HEK293 (cell line): ENCODE results near the gene ZFHX3.

Experiments used
- GFI1B ChIP-seq: fragments of 450-650 bp; formaldehyde crosslinking; IDR thresholded peaks from 2 replicates; pipeline ENCODE4 v1.5.1; 2016; ENCODE audit warnings: missing biosample characterization, missing genetic modification characterization
- IKZF3 ChIP-seq: fragments of 450-650 bp; IDR thresholded peaks from 2 replicates; pipeline ENCODE4 v1.5.0; 2018; ENCODE audit warnings: missing biosample characterization, mild to moderate bottlenecking, missing genetic modification characterization, moderate library complexity
- KLF8 ChIP-seq: fragments of 450-650 bp; formaldehyde crosslinking; IDR thresholded peaks from 2 replicates; pipeline ENCODE4 v1.5.1; 2016; ENCODE audit warnings: missing biosample characterization, missing genetic modification characterization
- KLF9 ChIP-seq: fragments of 450-650 bp; formaldehyde crosslinking; IDR thresholded peaks from 2 replicates; pipeline ENCODE4 v1.5.1; 2016; ENCODE audit warnings: missing biosample characterization, missing genetic modification characterization, low read depth
- PRDM1 ChIP-seq: fragments of 450-650 bp; formaldehyde crosslinking; IDR thresholded peaks from 2 replicates; pipeline ENCODE4; 2016; ENCODE audit warnings: missing biosample characterization, missing genetic modification characterization
- WT1 ChIP-seq: fragments of 450-650 bp; formaldehyde crosslinking; IDR thresholded peaks from 2 replicates; pipeline ENCODE4 v1.5.1; 2016; ENCODE audit warnings: missing biosample characterization, missing genetic modification characterization
- ZBTB21 ChIP-seq: fragments of 450-650 bp; formaldehyde crosslinking; IDR thresholded peaks from 2 replicates; pipeline ENCODE4 v1.5.1; 2017; ENCODE audit warnings: missing biosample characterization, missing genetic modification characterization
- ZEB2 ChIP-seq: fragments of 450-650 bp; formaldehyde crosslinking; IDR thresholded peaks from 2 replicates; pipeline ENCODE4 v1.5.1; 2016; ENCODE audit warnings: missing biosample characterization, missing genetic modification characterization
- ZFP41 ChIP-seq: fragments of 450-650 bp; formaldehyde crosslinking; IDR thresholded peaks from 2 replicates; pipeline ENCODE4 v1.5.1; 2016; ENCODE audit warnings: missing biosample characterization, missing genetic modification characterization, borderline replicate concordance
- ZNF202 ChIP-seq: fragments of 450-650 bp; formaldehyde crosslinking; IDR thresholded peaks from 2 replicates; pipeline ENCODE4 v1.5.1; 2016; ENCODE audit warnings: missing biosample characterization, missing genetic modification characterization, borderline replicate concordance
- ZNF24 ChIP-seq: fragments of 450-650 bp; formaldehyde crosslinking; IDR thresholded peaks from 2 replicates; pipeline ENCODE4 v1.5.1; 2016; ENCODE audit warnings: missing biosample characterization, missing genetic modification characterization
- ZNF248 ChIP-seq: fragments of 450-650 bp; formaldehyde crosslinking; IDR thresholded peaks from 2 replicates; pipeline ENCODE4 v1.5.1; 2017; ENCODE audit warnings: missing biosample characterization, missing genetic modification characterization
- ZNF311 ChIP-seq: fragments of 450-650 bp; formaldehyde crosslinking; IDR thresholded peaks from 2 replicates; pipeline ENCODE4 v1.5.1; 2017; ENCODE audit warnings: missing biosample characterization, missing genetic modification characterization, borderline replicate concordance
- ZNF335 ChIP-seq: fragments of 450-650 bp; formaldehyde crosslinking; conservative IDR thresholded peaks from 2 replicates; pipeline ENCODE4 v1.5.1; 2016; ENCODE audit warnings: missing biosample characterization, missing genetic modification characterization
- ZNF366 ChIP-seq: fragments of 450-650 bp; formaldehyde crosslinking; conservative IDR thresholded peaks from 2 replicates; pipeline ENCODE4 v1.5.1; 2016; ENCODE audit warnings: missing biosample characterization, missing genetic modification characterization
- ZNF561 ChIP-seq: fragments of 450-650 bp; IDR thresholded peaks from 2 replicates; pipeline ENCODE4 v1.5.1; 2018; ENCODE audit warnings: missing biosample characterization, missing genetic modification characterization, borderline replicate concordance
- ZNF571 ChIP-seq: fragments of 450-650 bp; formaldehyde crosslinking; IDR thresholded peaks from 2 replicates; pipeline ENCODE4 v1.5.0; 2017; ENCODE audit warnings: missing biosample characterization, missing genetic modification characterization
- ZNF623 ChIP-seq: fragments of 450-650 bp; formaldehyde crosslinking; IDR thresholded peaks from 2 replicates; pipeline ENCODE4 v1.5.1; 2016; ENCODE audit warnings: missing biosample characterization, missing genetic modification characterization
- ZNF664 ChIP-seq: fragments of 450-650 bp; formaldehyde crosslinking; IDR thresholded peaks from 2 replicates; pipeline ENCODE4 v1.5.1; 2016; ENCODE audit warnings: missing biosample characterization, missing genetic modification characterization
- ZNF701 ChIP-seq: fragments of 450-650 bp; formaldehyde crosslinking; IDR thresholded peaks from 2 replicates; pipeline ENCODE4 v1.5.1; 2016; ENCODE audit warnings: missing biosample characterization, missing genetic modification characterization
- TF ChIP-seq, protein P1 (sequence below): fragments of 450-650 bp; formaldehyde crosslinking; IDR thresholded peaks from 2 replicates; pipeline ENCODE4 v1.5.1; 2016; ENCODE audit warnings: missing biosample characterization, missing genetic modification characterization
- TF ChIP-seq, protein P2 (sequence below): fragments of 450-650 bp; formaldehyde crosslinking; optimal IDR thresholded peaks from 2 replicates; pipeline ENCODE3; 2016; ENCODE audit warnings: missing biosample characterization, mild to moderate bottlenecking, missing genetic modification characterization
- TF ChIP-seq, protein P3 (sequence below): fragments of 450-650 bp; formaldehyde crosslinking; IDR thresholded peaks from 2 replicates; pipeline ENCODE4 v1.5.1; 2016; ENCODE audit warnings: missing biosample characterization, missing genetic modification characterization
- TF ChIP-seq, protein P4 (sequence below): fragments of 450-650 bp; formaldehyde crosslinking; IDR thresholded peaks from 2 replicates; pipeline ENCODE4 v1.5.1; 2017; ENCODE audit warnings: missing biosample characterization, missing genetic modification characterization
- TF ChIP-seq, protein P5 (sequence below): fragments of 450-650 bp; formaldehyde crosslinking; IDR thresholded peaks from 2 replicates; pipeline ENCODE4 v1.5.1; 2016; ENCODE audit warnings: missing biosample characterization, missing genetic modification characterization
- TF ChIP-seq, protein P6 (sequence below): fragments of 450-650 bp; IDR thresholded peaks from 2 replicates; pipeline ENCODE4 v1.5.1; 2018; ENCODE audit warnings: missing biosample characterization, missing genetic modification characterization
- TF ChIP-seq, protein P7 (sequence below): fragments of 450-650 bp; formaldehyde crosslinking; IDR thresholded peaks from 2 replicates; pipeline ENCODE4 v1.5.1; 2016; ENCODE audit warnings: missing biosample characterization, missing genetic modification characterization

ZFHX3 gene

DNA sequence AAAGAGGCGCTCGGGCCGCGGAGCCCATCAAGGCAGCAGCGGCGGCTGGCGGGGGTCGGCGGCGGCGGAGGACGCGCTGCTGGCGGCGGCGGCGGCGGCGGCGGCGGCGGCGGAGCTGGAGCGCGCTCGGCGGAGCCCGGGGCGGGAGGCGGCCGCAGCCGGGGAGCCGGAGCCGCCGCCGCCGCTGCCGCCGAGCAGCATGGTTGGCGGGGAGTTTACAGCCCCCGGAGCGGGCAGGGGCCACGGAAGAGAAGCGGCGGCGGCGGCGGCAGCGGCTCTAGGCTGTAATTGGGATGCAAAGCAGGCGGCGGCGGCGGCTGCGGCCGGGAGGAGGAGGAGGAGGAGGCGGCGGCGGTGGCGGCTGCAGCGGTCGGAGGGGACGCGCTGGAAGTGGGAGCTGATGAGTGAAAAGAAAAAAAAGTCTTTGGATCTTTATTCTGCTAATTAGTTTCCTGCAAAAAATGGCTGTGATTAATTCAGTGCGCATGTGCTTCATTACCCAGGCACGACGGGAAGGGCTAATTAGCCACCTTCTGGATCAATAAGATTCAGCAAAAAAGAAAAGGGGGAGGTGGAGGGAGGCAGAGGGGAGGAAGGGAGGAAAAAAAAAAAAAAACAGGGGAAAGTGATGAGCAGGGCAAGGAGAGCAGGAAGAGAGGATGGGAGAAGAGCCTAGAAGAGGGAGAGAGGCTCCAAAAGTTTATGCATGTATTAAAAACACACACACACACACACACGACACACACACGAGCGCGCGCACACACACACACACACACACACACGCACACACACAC, 10.9 kb upstream of the ZFHX3 start (continued):
- TF ChIP-seq ZNF202 (tag by site-specific recombination) (no peak), ZNF335 (tag by site-specific recombination) (peak; percentile 86), ZNF24 (0 out of 2 replicates have a peak, but pooled peaks have one; percentile 31), ZFP41 (tag by site-specific recombination) (no peak), WT1 (tag by site-specific recombination) (peak; percentile 72), ZNF248 (tag by site-specific recombination) (no peak), ZEB2 (tag by site-specific recombination) (peak; percentile 63; the same call in 1 of the 2 replicates), ZNF664 (no peak), PRDM1 (peak; percentile 96), ZNF366 (tag by site-specific recombination) (peak; percentile 95), ZNF701 (tag by site-specific recombination) (no peak), GFI1B (0 out of 2 replicates have a peak, but pooled peaks have one; percentile 33), KLF9 (peak; percentile 41), IKZF3 (tag by site-specific recombination) (peak; percentile 38; the same call in 1 of the 2 replicates), ZNF561 (tag by site-specific recombination) (no peak), ZNF571 (tag by site-specific recombination) (no peak), ZNF623 (no peak), ZNF311 (tag by site-specific recombination) (no peak), KLF8 (tag by site-specific recombination) (peak; percentile 25; the same call in 1 of the 2 replicates), ZBTB21 (tag by site-specific recombination) (peak; percentile 53; the same call in 1 of the 2 replicates)
- TF ChIP-seq, protein P1, sequence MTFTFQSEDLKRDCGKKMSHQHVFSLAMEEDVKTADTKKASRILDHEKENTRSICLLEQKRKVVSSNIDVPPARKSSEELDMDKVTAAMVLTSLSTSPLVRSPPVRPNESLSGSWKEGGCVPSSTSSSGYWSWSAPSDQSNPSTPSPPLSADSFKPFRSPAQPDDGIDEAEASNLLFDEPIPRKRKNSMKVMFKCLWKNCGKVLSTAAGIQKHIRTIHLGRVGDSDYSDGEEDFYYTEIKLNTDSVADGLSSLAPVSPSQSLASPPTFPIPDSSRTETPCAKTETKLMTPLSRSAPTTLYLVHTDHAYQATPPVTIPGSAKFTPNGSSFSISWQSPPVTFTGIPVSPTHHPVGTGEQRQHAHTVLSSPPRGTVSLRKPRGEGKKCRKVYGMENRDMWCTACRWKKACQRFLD (tag by site-specific recombination), result no peak
- TF ChIP-seq, protein P2, sequence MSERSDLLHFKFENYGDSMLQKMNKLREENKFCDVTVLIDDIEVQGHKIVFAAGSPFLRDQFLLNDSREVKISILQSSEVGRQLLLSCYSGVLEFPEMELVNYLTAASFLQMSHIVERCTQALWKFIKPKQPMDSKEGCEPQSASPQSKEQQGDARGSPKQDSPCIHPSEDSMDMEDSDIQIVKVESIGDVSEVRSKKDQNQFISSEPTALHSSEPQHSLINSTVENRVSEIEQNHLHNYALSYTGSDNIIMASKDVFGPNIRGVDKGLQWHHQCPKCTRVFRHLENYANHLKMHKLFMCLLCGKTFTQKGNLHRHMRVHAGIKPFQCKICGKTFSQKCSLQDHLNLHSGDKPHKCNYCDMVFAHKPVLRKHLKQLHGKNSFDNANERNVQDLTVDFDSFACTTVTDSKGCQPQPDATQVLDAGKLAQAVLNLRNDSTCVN (tag by site-specific recombination), result peak; percentile 54
- TF ChIP-seq, protein P3, sequence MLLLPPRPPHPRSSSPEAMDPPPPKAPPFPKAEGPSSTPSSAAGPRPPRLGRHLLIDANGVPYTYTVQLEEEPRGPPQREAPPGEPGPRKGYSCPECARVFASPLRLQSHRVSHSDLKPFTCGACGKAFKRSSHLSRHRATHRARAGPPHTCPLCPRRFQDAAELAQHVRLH, result peak; percentile 46; the same call in 1 of the 2 replicates
- TF ChIP-seq, protein P4, sequence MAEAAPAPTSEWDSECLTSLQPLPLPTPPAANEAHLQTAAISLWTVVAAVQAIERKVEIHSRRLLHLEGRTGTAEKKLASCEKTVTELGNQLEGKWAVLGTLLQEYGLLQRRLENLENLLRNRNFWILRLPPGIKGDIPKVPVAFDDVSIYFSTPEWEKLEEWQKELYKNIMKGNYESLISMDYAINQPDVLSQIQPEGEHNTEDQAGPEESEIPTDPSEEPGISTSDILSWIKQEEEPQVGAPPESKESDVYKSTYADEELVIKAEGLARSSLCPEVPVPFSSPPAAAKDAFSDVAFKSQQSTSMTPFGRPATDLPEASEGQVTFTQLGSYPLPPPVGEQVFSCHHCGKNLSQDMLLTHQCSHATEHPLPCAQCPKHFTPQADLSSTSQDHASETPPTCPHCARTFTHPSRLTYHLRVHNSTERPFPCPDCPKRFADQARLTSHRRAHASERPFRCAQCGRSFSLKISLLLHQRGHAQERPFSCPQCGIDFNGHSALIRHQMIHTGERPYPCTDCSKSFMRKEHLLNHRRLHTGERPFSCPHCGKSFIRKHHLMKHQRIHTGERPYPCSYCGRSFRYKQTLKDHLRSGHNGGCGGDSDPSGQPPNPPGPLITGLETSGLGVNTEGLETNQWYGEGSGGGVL (tag by site-specific recombination), result peak; percentile 94
- TF ChIP-seq, protein P5, sequence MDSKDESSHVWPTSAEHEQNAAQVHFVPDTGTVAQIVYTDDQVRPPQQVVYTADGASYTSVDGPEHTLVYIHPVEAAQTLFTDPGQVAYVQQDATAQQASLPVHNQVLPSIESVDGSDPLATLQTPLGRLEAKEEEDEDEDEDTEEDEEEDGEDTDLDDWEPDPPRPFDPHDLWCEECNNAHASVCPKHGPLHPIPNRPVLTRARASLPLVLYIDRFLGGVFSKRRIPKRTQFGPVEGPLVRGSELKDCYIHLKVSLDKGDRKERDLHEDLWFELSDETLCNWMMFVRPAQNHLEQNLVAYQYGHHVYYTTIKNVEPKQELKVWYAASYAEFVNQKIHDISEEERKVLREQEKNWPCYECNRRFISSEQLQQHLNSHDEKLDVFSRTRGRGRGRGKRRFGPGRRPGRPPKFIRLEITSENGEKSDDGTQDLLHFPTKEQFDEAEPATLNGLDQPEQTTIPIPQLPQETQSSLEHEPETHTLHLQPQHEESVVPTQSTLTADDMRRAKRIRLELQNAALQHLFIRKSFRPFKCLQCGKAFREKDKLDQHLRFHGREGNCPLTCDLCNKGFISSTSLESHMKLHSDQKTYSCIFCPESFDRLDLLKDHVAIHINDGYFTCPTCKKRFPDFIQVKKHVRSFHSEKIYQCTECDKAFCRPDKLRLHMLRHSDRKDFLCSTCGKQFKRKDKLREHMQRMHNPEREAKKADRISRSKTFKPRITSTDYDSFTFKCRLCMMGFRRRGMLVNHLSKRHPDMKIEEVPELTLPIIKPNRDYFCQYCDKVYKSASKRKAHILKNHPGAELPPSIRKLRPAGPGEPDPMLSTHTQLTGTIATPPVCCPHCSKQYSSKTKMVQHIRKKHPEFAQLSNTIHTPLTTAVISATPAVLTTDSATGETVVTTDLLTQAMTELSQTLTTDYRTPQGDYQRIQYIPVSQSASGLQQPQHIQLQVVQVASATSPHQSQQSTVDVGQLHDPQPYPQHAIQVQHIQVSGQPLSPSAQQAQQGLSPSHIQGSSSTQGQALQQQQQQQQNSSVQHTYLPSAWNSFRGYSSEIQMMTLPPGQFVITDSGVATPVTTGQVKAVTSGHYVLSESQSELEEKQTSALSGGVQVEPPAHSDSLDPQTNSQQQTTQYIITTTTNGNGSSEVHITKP, result peak; percentile 82
- TF ChIP-seq, protein P6, sequence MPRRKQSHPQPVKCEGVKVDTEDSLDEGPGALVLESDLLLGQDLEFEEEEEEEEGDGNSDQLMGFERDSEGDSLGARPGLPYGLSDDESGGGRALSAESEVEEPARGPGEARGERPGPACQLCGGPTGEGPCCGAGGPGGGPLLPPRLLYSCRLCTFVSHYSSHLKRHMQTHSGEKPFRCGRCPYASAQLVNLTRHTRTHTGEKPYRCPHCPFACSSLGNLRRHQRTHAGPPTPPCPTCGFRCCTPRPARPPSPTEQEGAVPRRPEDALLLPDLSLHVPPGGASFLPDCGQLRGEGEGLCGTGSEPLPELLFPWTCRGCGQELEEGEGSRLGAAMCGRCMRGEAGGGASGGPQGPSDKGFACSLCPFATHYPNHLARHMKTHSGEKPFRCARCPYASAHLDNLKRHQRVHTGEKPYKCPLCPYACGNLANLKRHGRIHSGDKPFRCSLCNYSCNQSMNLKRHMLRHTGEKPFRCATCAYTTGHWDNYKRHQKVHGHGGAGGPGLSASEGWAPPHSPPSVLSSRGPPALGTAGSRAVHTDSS (tag by site-specific recombination), result peak; percentile 67
- TF ChIP-seq, protein P7, sequence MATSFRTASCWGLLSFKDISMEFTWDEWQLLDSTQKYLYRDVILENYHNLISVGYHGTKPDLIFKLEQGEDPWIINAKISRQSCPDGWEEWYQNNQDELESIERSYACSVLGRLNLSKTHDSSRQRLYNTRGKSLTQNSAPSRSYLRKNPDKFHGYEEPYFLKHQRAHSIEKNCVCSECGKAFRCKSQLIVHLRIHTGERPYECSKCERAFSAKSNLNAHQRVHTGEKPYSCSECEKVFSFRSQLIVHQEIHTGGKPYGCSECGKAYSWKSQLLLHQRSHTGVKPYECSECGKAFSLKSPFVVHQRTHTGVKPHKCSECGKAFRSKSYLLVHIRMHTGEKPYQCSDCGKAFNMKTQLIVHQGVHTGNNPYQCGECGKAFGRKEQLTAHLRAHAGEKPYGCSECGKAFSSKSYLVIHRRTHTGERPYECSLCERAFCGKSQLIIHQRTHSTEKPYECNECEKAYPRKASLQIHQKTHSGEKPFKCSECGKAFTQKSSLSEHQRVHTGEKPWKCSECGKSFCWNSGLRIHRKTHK (tag by site-specific recombination), result no peak
